GM19239 (cell line): Measurements from ENCODE around the gene REEP3.

Experiments used
- DNase-seq: peaks from one replicate; pipeline ENCODE4 v3.0.0; 2011; ENCODE audit warnings: low spot score; ENCODE audit not compliant: insufficient read length
- FAIRE-seq: peaks from 2 replicates; lab custom pipeline; 2011; peaks lifted over from hg19 to GRCh38; lab: Jason Lieb, UNC

The REEP3 gene

GRCh38 chr10:63622097-63622496, 100.9 kb downstream of the REEP3 start:
- FAIRE-seq = no peak
- no peak for DNase-seq

GRCh38 chr10:63624701-63625100, 103.5 kb downstream of the REEP3 start:
- no peak for FAIRE-seq
- DNase-seq = no peak

- no peak for DNase-seq
- FAIRE-seq = no peak
These were observed 106.2 kb downstream of the REEP3 start for GRCh38 chr10:63627396-63627795.

GRCh38 chr10:63627881-63628296, 106.7 kb downstream of the REEP3 start:
- FAIRE-seq (peak; percentile 33), DNase-seq (no peak)

- peak; percentile 27 for DNase-seq
- peak; percentile 83 for FAIRE-seq
These were observed 107.5 kb downstream of the REEP3 start for GRCh38 chr10:63628526-63629362.

- DNase-seq = peak; percentile 24
These were observed 108.3 kb downstream of the REEP3 start for GRCh38 chr10:63629363-63630084.

GRCh38 chr10:63630085-63630930, 109.1 kb downstream of the REEP3 start:
- FAIRE-seq (peak; percentile 73), DNase-seq (peak; percentile 62)

More at GRCh38 chr10:63629363-63630084, 108.3 kb downstream of the REEP3 start:
- no peak for FAIRE-seq

- DNase-seq (no peak), FAIRE-seq (no peak)
These were observed 109.9 kb downstream of the REEP3 start for GRCh38 chr10:63630931-63631680.

- FAIRE-seq (no peak), DNase-seq (no peak)
These were observed 110.8 kb downstream of the REEP3 start for GRCh38 chr10:63631991-63632390.

GRCh38 chr10:63633677-63634487, 112.7 kb downstream of the REEP3 start:
- DNase-seq (no peak), FAIRE-seq (no peak)

GRCh38 chr10:63634488-63635065, 113.4 kb downstream of the REEP3 start:
- DNase-seq (no peak), FAIRE-seq (no peak)

GRCh38 chr10:63636812-63637211, 115.6 kb downstream of the REEP3 start:
- no peak for FAIRE-seq

GRCh38 chr10:63637901-63638327, 116.7 kb downstream of the REEP3 start:
- no peak for FAIRE-seq
- DNase-seq = no peak

More at GRCh38 chr10:63636812-63637211, 115.6 kb downstream of the REEP3 start:
- no peak for DNase-seq

GRCh38 chr10:63641366-63641765, 120.2 kb downstream of the REEP3 start:
- no peak for FAIRE-seq
- DNase-seq = no peak

GRCh38 chr10:63641799-63642198, 120.6 kb downstream of the REEP3 start:
- FAIRE-seq = no peak

GRCh38 chr10:63642808-63643207, 121.6 kb downstream of the REEP3 start:
- no peak for DNase-seq
- no peak for FAIRE-seq

More at GRCh38 chr10:63641799-63642198, 120.6 kb downstream of the REEP3 start:
- no peak for DNase-seq

- no peak for DNase-seq
These were observed 123.4 kb downstream of the REEP3 start for GRCh38 chr10:63644418-63645142.

GRCh38 chr10:63645195-63645594, 124.0 kb downstream of the REEP3 start:
- DNase-seq (no peak), FAIRE-seq (no peak)

More at GRCh38 chr10:63644418-63645142, 123.4 kb downstream of the REEP3 start:
- FAIRE-seq = no peak
